ENCODE data around the gene RIT2. TPM values are rescaled to one million over a fixed set of nuclear protein-coding genes. Genes with fewer than 3 reads are reported as not detected.
"Not testable (repeated sequence)": the region's sequence is repeated elsewhere in the genome, so short reads cannot be mapped to it uniquely, and the experiment has no call there.

Gene RIT2
- total RNA-seq, 1 donor from 2014 or later, result not detected

GRCh38 chr18:42743373-42744138 lies 371.9 kb downstream of the RIT2 start:
- no peaks in the 10 kb centered on the region for H3K27me3 Mint-ChIP-seq
- no peak for TF ChIP-seq CTCF (IDR thresholded peaks at IDR 0.05; ENCODE audit: unreplicated experiment)
- no peak for DNase-seq (ENCODE audit: low spot score, unreplicated experiment)
- H3K4me3 Mint-ChIP-seq (ENCODE audit: low read depth), result no peak overlapping the region
- no peaks in the 10 kb centered on the region for H3K36me3 Mint-ChIP-seq (ENCODE audit: insufficient read depth)
- H3K4me1 Mint-ChIP-seq (ENCODE audit: low read depth), result peaks cover 5% of the 10 kb centered on the region
- H3K27ac Mint-ChIP-seq, result no peak overlapping the region
- peaks cover 14% of the 10 kb centered on the region for H3K9me3 Mint-ChIP-seq (ENCODE audit: low read depth)

DNA sequence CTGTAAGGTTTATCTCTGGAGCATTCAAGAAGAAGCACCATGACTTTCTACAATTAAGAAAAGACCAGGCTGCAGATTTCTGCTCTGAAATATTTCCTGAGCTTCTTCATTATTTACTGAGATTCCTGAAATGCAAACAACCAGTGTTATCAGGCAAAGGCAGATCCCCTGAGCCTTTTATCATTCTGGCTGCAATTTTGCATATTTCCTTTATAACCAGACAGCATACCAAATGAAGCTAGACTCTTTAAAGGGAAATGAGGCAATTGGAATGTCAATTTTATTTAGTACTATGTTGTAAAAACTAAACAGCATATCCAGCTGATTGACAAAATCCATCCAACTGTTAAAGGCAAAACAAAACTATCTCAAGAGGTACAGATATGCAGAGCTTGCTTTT lies 372.5 kb downstream of the RIT2 start:
- TF ChIP-seq CTCF (IDR thresholded peaks at IDR 0.05; ENCODE audit: unreplicated experiment), result no peak
- peaks cover 3% of the 10 kb centered on the region for H3K27me3 Mint-ChIP-seq
- DNase-seq (ENCODE audit: low spot score, unreplicated experiment), result no peak
- H3K9me3 Mint-ChIP-seq (ENCODE audit: low read depth), result peaks cover 8% of the 10 kb centered on the region
- no peak overlapping the region for H3K4me3 Mint-ChIP-seq (ENCODE audit: low read depth)
- H3K36me3 Mint-ChIP-seq (ENCODE audit: insufficient read depth), result no peaks in the 10 kb centered on the region
- H3K4me1 Mint-ChIP-seq (ENCODE audit: low read depth), result peaks cover 5% of the 10 kb centered on the region
- no peak overlapping the region for H3K27ac Mint-ChIP-seq

- no peak for TF ChIP-seq CTCF (IDR thresholded peaks at IDR 0.05; ENCODE audit: unreplicated experiment)
- Mint-ChIP-seq H3K4me1 (ENCODE audit: low read depth) (peaks cover 5% of the 10 kb centered on the region), H3K36me3 (ENCODE audit: insufficient read depth) (no peaks in the 10 kb centered on the region), H3K27me3 (peaks cover 7% of the 10 kb centered on the region), H3K4me3 (ENCODE audit: low read depth) (no peak overlapping the region), H3K9me3 (ENCODE audit: low read depth) (peaks cover 3% of the 10 kb centered on the region), H3K27ac (no peak overlapping the region)
- DNase-seq (ENCODE audit: low spot score, unreplicated experiment), result no peak
Observed at GRCh38 chr18:42742474-42742873, 373.0 kb downstream of the RIT2 start.

DNA sequence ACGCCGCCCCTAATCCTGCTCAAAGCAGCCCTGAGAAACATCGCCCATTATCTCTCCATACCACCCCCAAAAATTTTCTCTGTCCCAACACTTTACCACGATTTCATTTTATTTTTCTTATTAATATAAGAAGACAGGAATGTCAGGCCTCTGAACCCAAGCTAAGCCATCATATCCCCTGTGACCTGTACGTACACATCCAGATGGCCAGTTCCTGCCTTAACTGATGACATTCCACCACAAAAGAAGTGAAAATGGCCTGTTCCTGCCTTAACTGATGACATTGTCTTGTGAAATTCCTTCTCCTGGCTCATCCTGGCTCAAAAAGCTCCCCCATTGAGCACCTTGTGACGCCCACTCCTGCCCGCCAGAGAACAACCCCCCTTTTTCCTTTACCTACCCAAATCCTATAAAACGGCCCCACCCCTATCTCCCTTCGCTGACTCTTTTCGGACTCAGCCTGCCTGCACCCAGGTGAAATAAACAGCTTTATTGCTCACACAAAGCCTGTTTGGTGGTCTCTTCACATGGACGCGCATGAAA lies 373.6 kb downstream of the RIT2 start:
- H3K9me3 Mint-ChIP-seq (ENCODE audit: low read depth); DNase-seq (ENCODE audit: low spot score, unreplicated experiment); H3K27me3 Mint-ChIP-seq; H3K27ac Mint-ChIP-seq; H3K4me3 Mint-ChIP-seq (ENCODE audit: low read depth); H3K36me3 Mint-ChIP-seq (ENCODE audit: insufficient read depth); H3K4me1 Mint-ChIP-seq (ENCODE audit: low read depth): not testable (repeated sequence)

GRCh38 chr18:42741299-42741698 lies 374.2 kb downstream of the RIT2 start:
- H3K27me3 Mint-ChIP-seq; H3K36me3 Mint-ChIP-seq (ENCODE audit: insufficient read depth); H3K9me3 Mint-ChIP-seq (ENCODE audit: low read depth); DNase-seq (ENCODE audit: low spot score, unreplicated experiment); H3K4me1 Mint-ChIP-seq (ENCODE audit: low read depth); H3K27ac Mint-ChIP-seq; H3K4me3 Mint-ChIP-seq (ENCODE audit: low read depth): not testable (repeated sequence)

DNA sequence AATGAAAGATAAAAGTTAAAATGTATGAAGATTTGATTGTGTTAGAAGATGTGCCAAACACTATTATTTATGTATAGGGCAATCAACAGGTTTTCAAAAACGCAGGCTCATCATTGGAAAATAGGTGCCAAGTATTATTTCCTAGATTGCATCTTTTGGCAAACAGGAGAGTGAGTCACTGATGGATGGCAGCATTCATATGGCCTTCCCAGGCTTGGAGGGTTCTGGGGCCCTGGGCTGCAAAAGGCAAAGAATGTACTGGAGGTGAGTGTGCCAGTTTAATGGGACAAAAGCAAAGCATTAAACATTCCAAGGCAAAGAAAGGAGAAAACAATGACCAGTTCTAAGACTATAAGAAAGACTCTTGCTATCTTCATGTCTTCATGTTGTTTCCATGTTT lies 379.4 kb downstream of the RIT2 start:
- DNase-seq (ENCODE audit: low spot score, unreplicated experiment), result no peak
- H3K36me3 Mint-ChIP-seq (ENCODE audit: insufficient read depth), result no peaks in the 10 kb centered on the region
- H3K9me3 Mint-ChIP-seq (ENCODE audit: low read depth), result no peaks in the 10 kb centered on the region

More for the DNA sequence above, 379.4 kb downstream of the RIT2 start:
- no peak for TF ChIP-seq CTCF (IDR thresholded peaks at IDR 0.05; ENCODE audit: unreplicated experiment)
- Mint-ChIP-seq H3K27ac (no peak overlapping the region), H3K4me1 (ENCODE audit: low read depth) (no peaks in the 10 kb centered on the region), H3K27me3 (peaks cover 7% of the 10 kb centered on the region), H3K4me3 (ENCODE audit: low read depth) (no peak overlapping the region)
